GM23338 (cell line): Measurements from ENCODE around the gene GRIN2C. TPM values are rescaled to one million over a fixed set of nuclear protein-coding genes. Genes with fewer than 3 reads are reported as not detected.

Experiments used
- ATAC-seq: fragments of 200-7000 bp; cut with Tn5 transposase; 3 replicates; pipeline ENCODE4 v1.9.1; 2020
- DNase-seq: peaks from one replicate; pipeline ENCODE4 v3.0.0-alpha.2; 2015; ENCODE audit warnings: low spot score
- H2AFZ ChIP-seq: fragments of 200-600 bp; sonication (generic); 2 replicates; pipeline ENCODE4 v1.8.0; 2016; ENCODE audit warnings: antibody characterized with exemption, mild to moderate bottlenecking, moderate library complexity
- H3F3A ChIP-seq: fragments of 200-600 bp; sonication (generic); replicated peaks from 2 replicates; pipeline ENCODE4 v1.8.0; 2017; ENCODE audit warnings: antibody characterized with exemption, mixed run types, low read depth
- H3K27ac ChIP-seq: fragments of 200-600 bp; sonication (generic); 2 replicates; pipeline ENCODE4 v1.6.1; 2016; ENCODE audit warnings: low read depth
- H3K27me3 ChIP-seq: fragments of 200-600 bp; sonication (generic); 2 replicates; pipeline ENCODE4 v1.8.0; 2016; ENCODE audit warnings: mild to moderate bottlenecking, mixed run types, moderate library complexity; ENCODE audit not compliant: insufficient read depth
- H3K36me3 ChIP-seq: fragments of 200-600 bp; sonication (generic); 2 replicates; pipeline ENCODE4 v1.8.0; 2016; ENCODE audit warnings: mild to moderate bottlenecking; ENCODE audit not compliant: insufficient read depth
- H3K4me1 ChIP-seq: fragments of 200-600 bp; sonication (generic); 2 replicates; pipeline ENCODE4 v1.8.0; 2016; ENCODE audit warnings: mild to moderate bottlenecking, moderate library complexity; ENCODE audit not compliant: insufficient read depth
- H3K4me2 ChIP-seq: fragments of 200-600 bp; sonication (generic); 2 replicates; pipeline ENCODE4 v1.7.1; 2017; ENCODE audit warnings: mixed run types
- H3K4me3 ChIP-seq: fragments of 200-600 bp; sonication (generic); 2 replicates; pipeline ENCODE4 v1.6.1; 2016; ENCODE audit warnings: mixed run types
- H3K79me2 ChIP-seq: fragments of 200-600 bp; sonication (generic); replicated peaks from 2 replicates; pipeline ENCODE4 v1.8.0; 2017; ENCODE audit warnings: mild to moderate bottlenecking; ENCODE audit not compliant: insufficient read depth
- H3K9me2 ChIP-seq: fragments of 200-600 bp; sonication (generic); 2 replicates; pipeline ENCODE4 v1.8.0; 2017; ENCODE audit not compliant: insufficient read depth
- H4K20me1 ChIP-seq: fragments of 200-600 bp; sonication (generic); replicated peaks from 2 replicates; pipeline ENCODE4 v1.8.0; 2017; ENCODE audit warnings: mild to moderate bottlenecking; ENCODE audit not compliant: insufficient read depth
- H3K27ac Mint-ChIP-seq: 2 replicates; pipeline ENCODE4 v1.8.0; 2020; ENCODE audit warnings: inconsistent platforms, mild to moderate bottlenecking, moderate library complexity, mixed read lengths
- H3K27me3 Mint-ChIP-seq: 3 replicates; pipeline ENCODE4 v1.8.0; 2022; ENCODE audit warnings: low read depth, mild to moderate bottlenecking, moderate library complexity, mixed read lengths, inconsistent platforms; ENCODE audit not compliant: insufficient read depth, poor library complexity
- H3K36me3 Mint-ChIP-seq: 3 replicates; pipeline ENCODE4 v1.8.0; 2021; ENCODE audit warnings: low read depth, mild to moderate bottlenecking, inconsistent platforms, moderate library complexity, mixed read lengths
- H3K4me1 Mint-ChIP-seq: 3 replicates; pipeline ENCODE4 v1.8.0; 2020; ENCODE audit warnings: mild to moderate bottlenecking, inconsistent platforms, mixed read lengths
- H3K4me3 Mint-ChIP-seq: 3 replicates; pipeline ENCODE4 v1.8.0; 2021; ENCODE audit warnings: moderate library complexity, mild to moderate bottlenecking, inconsistent platforms, mixed read lengths
- H3K9me3 Mint-ChIP-seq: 3 replicates; pipeline ENCODE4 v1.8.0; 2020; ENCODE audit warnings: moderate library complexity, mild to moderate bottlenecking, inconsistent platforms, mixed read lengths
- CREB1 ChIP-seq: fragments of 250-450 bp; sonication (Bioruptor Pico); IDR thresholded peaks from 2 replicates; pipeline ENCODE4 v1.5.0; 2020; ENCODE audit warnings: low read depth, mild to moderate bottlenecking, moderate library complexity
- EZH2 ChIP-seq: fragments of 200-600 bp; sonication (generic); IDR thresholded peaks from one replicate; pipeline ENCODE4 v1.8.0; 2017; ENCODE audit warnings: antibody characterized with exemption, mild to moderate bottlenecking, low read depth; ENCODE audit not compliant: unreplicated experiment
- JUNB ChIP-seq: IDR thresholded peaks from one replicate; pipeline ENCODE4 v1.6.1; 2016; ENCODE audit warnings: antibody characterized with exemption; ENCODE audit not compliant: unreplicated experiment
- NANOG ChIP-seq: IDR thresholded peaks from 2 replicates; pipeline ENCODE4 v1.6.1; 2016; ENCODE audit warnings: antibody characterized with exemption, borderline replicate concordance
- REST ChIP-seq: IDR thresholded peaks from one replicate; pipeline ENCODE4 v1.6.1; 2018; ENCODE audit warnings: antibody characterized with exemption; ENCODE audit not compliant: unreplicated experiment
- STAT1 ChIP-seq: IDR thresholded peaks from one replicate; pipeline ENCODE4 v1.6.1; 2016; ENCODE audit warnings: antibody characterized with exemption; ENCODE audit not compliant: unreplicated experiment
- ZNF331 ChIP-seq: fragments of 250-450 bp; sonication (Bioruptor Pico); IDR thresholded peaks from 2 replicates; pipeline ENCODE4 v1.5.0; 2020; ENCODE audit warnings: low read depth, mild to moderate bottlenecking, moderate library complexity
- polyA plus RNA-seq: library from polyadenylated mRNA; unstranded; fragments of >200 nt; fragmentation: Nextera tagmentation; extraction: Ambion mirVana; gene quantifications from 2 replicates; pipeline ENCODE4 v1.2.1, GENCODE V29; 2016
- total RNA-seq: library from RNA; depleted of rRNA; stranded (reverse); fragments of >200 nt; shearing (Covaris generic); gene quantifications from 2 replicates; pipeline ENCODE4 v1.2.3, GENCODE V29; 2014
- TF ChIP-seq, protein P1 (sequence below): IDR thresholded peaks from 2 replicates; pipeline ENCODE4 v1.6.1; 2016; ENCODE audit warnings: antibody characterized with exemption
- TF ChIP-seq, protein P2 (sequence below), 2 experiments: fragments of 200-600 bp in 1 of 2; sonication (generic) in 1 of 2; conservative IDR thresholded peaks; 2 replicates each; pipeline versions ENCODE4 v1.5.1 to v1.6.1; 2016 to 2017; ENCODE audit warnings: antibody characterized with exemption in 2 of 2, low read depth in 2 of 2, mild to moderate bottlenecking in 2 of 2, moderate library complexity in 1 of 2

The GRIN2C gene
- total and polyA plus RNA-seq, 2 experiments from 2014 or later: 0.10 to 0.19 TPM

- peaks cover 9% of the 10 kb centered on the region; the same call in 1 of the 2 replicates for H4K20me1 ChIP-seq
- H3K79me2 ChIP-seq: no peaks in the 10 kb centered on the region
- no peak for ATAC-seq
- Mint-ChIP-seq H3K36me3 (no peaks in the 10 kb centered on the region), H3K27ac (no peak overlapping the region), H3K4me3 (no peak overlapping the region; the same call in 2 of the 3 replicates), H3K9me3 (no peaks in the 10 kb centered on the region), H3K4me1 (peaks cover 3% of the 10 kb centered on the region; the same call in 1 of the 3 replicates), H3K27me3 (peaks cover 15% of the 10 kb centered on the region)
- no peak overlapping the region for H3K4me3 ChIP-seq
- H3K4me1 ChIP-seq: no peaks in the 10 kb centered on the region
- no peaks in the 10 kb centered on the region for H3K27me3 ChIP-seq
- H3K36me3 ChIP-seq: no peaks in the 10 kb centered on the region
- H3F3A ChIP-seq: no peaks in the 10 kb centered on the region
- TF ChIP-seq STAT1: no peak
- TF ChIP-seq EZH2: no peak
- TF ChIP-seq, protein P1, sequence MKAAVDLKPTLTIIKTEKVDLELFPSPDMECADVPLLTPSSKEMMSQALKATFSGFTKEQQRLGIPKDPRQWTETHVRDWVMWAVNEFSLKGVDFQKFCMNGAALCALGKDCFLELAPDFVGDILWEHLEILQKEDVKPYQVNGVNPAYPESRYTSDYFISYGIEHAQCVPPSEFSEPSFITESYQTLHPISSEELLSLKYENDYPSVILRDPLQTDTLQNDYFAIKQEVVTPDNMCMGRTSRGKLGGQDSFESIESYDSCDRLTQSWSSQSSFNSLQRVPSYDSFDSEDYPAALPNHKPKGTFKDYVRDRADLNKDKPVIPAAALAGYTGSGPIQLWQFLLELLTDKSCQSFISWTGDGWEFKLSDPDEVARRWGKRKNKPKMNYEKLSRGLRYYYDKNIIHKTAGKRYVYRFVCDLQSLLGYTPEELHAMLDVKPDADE: no peak
- no peak for TF ChIP-seq NANOG
- TF ChIP-seq CREB1: no peak
- no peak for TF ChIP-seq REST
- H2AFZ ChIP-seq: no peak overlapping the region
- DNase-seq: no peak
- H3K4me2 ChIP-seq: no peak overlapping the region
- H3K9me2 ChIP-seq: no peaks in the 10 kb centered on the region
- H3K27ac ChIP-seq: no peak overlapping the region
Observed at GRCh38 chr17:74830861-74831260, 28.8 kb downstream of the GRIN2C start.

GRCh38 chr17:74827800-74828199 is 31.9 kb downstream of the GRIN2C start:
- Histone ChIP-seq H3K36me3 (no peaks in the 10 kb centered on the region), H3K9me2 (no peaks in the 10 kb centered on the region), H3K4me1 (no peaks in the 10 kb centered on the region), H3K27me3 (no peaks in the 10 kb centered on the region), H3K79me2 (no peaks in the 10 kb centered on the region), H2AFZ (no peak overlapping the region), H3K4me3 (no peak overlapping the region), H3K4me2 (no peak overlapping the region), H4K20me1 (peaks cover 9% of the 10 kb centered on the region; the same call in 1 of the 2 replicates), H3K27ac (no peak overlapping the region), H3F3A (no peaks in the 10 kb centered on the region)
- Mint-ChIP-seq H3K36me3 (no peaks in the 10 kb centered on the region), H3K27me3 (peaks cover 10% of the 10 kb centered on the region), H3K4me3 (no peak overlapping the region), H3K27ac (no peak overlapping the region), H3K9me3 (no peaks in the 10 kb centered on the region), H3K4me1 (no peaks in the 10 kb centered on the region; the same call in 2 of the 3 replicates)
- ATAC-seq: no peak
- DNase-seq: no peak
- TF ChIP-seq ZNF331 (CRISPR knock-in tag) (no peak), JUNB (no peak), CREB1 (no peak), STAT1 (no peak)
- TF ChIP-seq, protein P1: no peak
- TF ChIP-seq, protein P2, sequence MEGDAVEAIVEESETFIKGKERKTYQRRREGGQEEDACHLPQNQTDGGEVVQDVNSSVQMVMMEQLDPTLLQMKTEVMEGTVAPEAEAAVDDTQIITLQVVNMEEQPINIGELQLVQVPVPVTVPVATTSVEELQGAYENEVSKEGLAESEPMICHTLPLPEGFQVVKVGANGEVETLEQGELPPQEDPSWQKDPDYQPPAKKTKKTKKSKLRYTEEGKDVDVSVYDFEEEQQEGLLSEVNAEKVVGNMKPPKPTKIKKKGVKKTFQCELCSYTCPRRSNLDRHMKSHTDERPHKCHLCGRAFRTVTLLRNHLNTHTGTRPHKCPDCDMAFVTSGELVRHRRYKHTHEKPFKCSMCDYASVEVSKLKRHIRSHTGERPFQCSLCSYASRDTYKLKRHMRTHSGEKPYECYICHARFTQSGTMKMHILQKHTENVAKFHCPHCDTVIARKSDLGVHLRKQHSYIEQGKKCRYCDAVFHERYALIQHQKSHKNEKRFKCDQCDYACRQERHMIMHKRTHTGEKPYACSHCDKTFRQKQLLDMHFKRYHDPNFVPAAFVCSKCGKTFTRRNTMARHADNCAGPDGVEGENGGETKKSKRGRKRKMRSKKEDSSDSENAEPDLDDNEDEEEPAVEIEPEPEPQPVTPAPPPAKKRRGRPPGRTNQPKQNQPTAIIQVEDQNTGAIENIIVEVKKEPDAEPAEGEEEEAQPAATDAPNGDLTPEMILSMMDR (conservative IDR thresholded peaks at IDR 0.05; ENCODE audit: low read depth in 2 of 2): no peak
